Trophoblast cell (in vitro differentiated cells and primary cell): ENCODE data around the gene ADTRP.

ENCODE experiments used
- DNase-seq, 2 donors: peaks; one replicate each; pipeline ENCODE4 v3.0.0-alpha.2; 2016
- H2AFZ ChIP-seq: 2 replicates; pipeline ENCODE4 v1.6.1; 2013; ENCODE audit warnings: low read length, moderate library complexity, mild to moderate bottlenecking; ENCODE audit not compliant: insufficient read depth, poor library complexity
- H2AK5ac ChIP-seq: 2 replicates; pipeline ENCODE4 v1.6.1; 2013; ENCODE audit warnings: mild to moderate bottlenecking, low read length
- H2BK120ac ChIP-seq: 2 replicates; pipeline ENCODE4 v1.6.1; 2013; ENCODE audit warnings: low read length, mild to moderate bottlenecking, moderate library complexity; ENCODE audit not compliant: insufficient read depth, poor library complexity
- H2BK12ac ChIP-seq: 2 replicates; pipeline ENCODE4 v1.6.1; 2013; ENCODE audit warnings: mild to moderate bottlenecking, low read length, moderate library complexity
- H2BK5ac ChIP-seq: 2 replicates; pipeline ENCODE4 v1.6.1; 2013; ENCODE audit warnings: low read length, low read depth, moderate library complexity, mild to moderate bottlenecking; ENCODE audit not compliant: poor library complexity
- H3K14ac ChIP-seq: 2 replicates; pipeline ENCODE4 v1.6.1; 2013; ENCODE audit warnings: mild to moderate bottlenecking, low read length
- H3K18ac ChIP-seq: 2 replicates; pipeline ENCODE4 v1.6.1; 2013; ENCODE audit warnings: mild to moderate bottlenecking, low read length
- H3K23ac ChIP-seq: 2 replicates; pipeline ENCODE4 v1.6.1; 2013; ENCODE audit warnings: low read length
- H3K27ac ChIP-seq: 2 replicates; pipeline ENCODE4 v1.5.1; 2013; ENCODE audit warnings: low read depth, mild to moderate bottlenecking, inconsistent platforms, low read length, moderate library complexity
- H3K27me3 ChIP-seq: 2 replicates; pipeline ENCODE4 v1.6.1; 2013; ENCODE audit warnings: inconsistent platforms, mild to moderate bottlenecking, low read length, moderate library complexity; ENCODE audit not compliant: insufficient read depth
- H3K36me3 ChIP-seq, 2 experiments: 1 replicate in 1 of 2; 2 replicates in 1 of 2; pipeline ENCODE4 v1.6.1; 2013; ENCODE audit warnings: low read length in 2 of 2, mild to moderate bottlenecking in 2 of 2, moderate library complexity in 1 of 2; ENCODE audit not compliant: insufficient read depth in 2 of 2, control insufficient read depth in 1 of 2
- H3K4ac ChIP-seq: 2 replicates; pipeline ENCODE4 v1.6.1; 2013; ENCODE audit warnings: low read depth, mild to moderate bottlenecking, low read length, moderate library complexity
- H3K4me1 ChIP-seq, 2 experiments: 1 replicate in 1 of 2; 2 replicates in 1 of 2; pipeline ENCODE4 v1.6.1; 2013; ENCODE audit warnings: low read length in 2 of 2, mild to moderate bottlenecking in 2 of 2, moderate library complexity in 1 of 2; ENCODE audit not compliant: insufficient read depth in 2 of 2, control insufficient read depth in 1 of 2
- H3K4me2 ChIP-seq: 2 replicates; pipeline ENCODE4 v1.6.1; 2013; ENCODE audit warnings: inconsistent platforms, mild to moderate bottlenecking, low read length, moderate library complexity
- H3K4me3 ChIP-seq: 2 replicates; pipeline ENCODE4 v1.5.1; 2013; ENCODE audit warnings: mild to moderate bottlenecking, low read depth, low read length, inconsistent platforms
- H3K79me1 ChIP-seq: one replicate; pipeline ENCODE4 v1.6.1; 2013; ENCODE audit warnings: low read length
- H3K79me2 ChIP-seq: 2 replicates; pipeline ENCODE4 v1.6.1; 2013; ENCODE audit warnings: low read length, mild to moderate bottlenecking; ENCODE audit not compliant: control insufficient read depth, insufficient read depth, poor library complexity
- H3K9ac ChIP-seq: 2 replicates; pipeline ENCODE4 v1.6.1; 2013; ENCODE audit warnings: mild to moderate bottlenecking, low read length
- H3K9me3 ChIP-seq: 2 replicates; pipeline ENCODE4 v1.6.1; 2013; ENCODE audit warnings: low read depth, mild to moderate bottlenecking, control low read depth, inconsistent platforms, low read length; ENCODE audit not compliant: insufficient read depth
- H4K12ac ChIP-seq: 2 replicates; pipeline ENCODE4 v1.6.1; 2013; ENCODE audit warnings: low read depth, mild to moderate bottlenecking, low read length, moderate library complexity
- H4K8ac ChIP-seq: 2 replicates; pipeline ENCODE4 v1.6.1; 2013; ENCODE audit warnings: low read depth, mild to moderate bottlenecking, low read length, moderate library complexity
- H4K91ac ChIP-seq: one replicate; pipeline ENCODE4 v1.6.1; 2013; ENCODE audit warnings: low read depth, mild to moderate bottlenecking, low read length, moderate library complexity
- WGBS: extraction: QIAGEN DNeasy Blood & Tissue Kit; methylation state at CpG from one replicate; pipeline ENCODE4 v1.1.7; 2013; ENCODE audit warnings: missing lambda C conversion rate; ENCODE audit not compliant: insufficient read length, insufficient coverage; ENCODE audit errors: extremely low coverage; 5-methylcytosine and 5-hydroxymethylcytosine counted together

Gene ADTRP

DNA sequence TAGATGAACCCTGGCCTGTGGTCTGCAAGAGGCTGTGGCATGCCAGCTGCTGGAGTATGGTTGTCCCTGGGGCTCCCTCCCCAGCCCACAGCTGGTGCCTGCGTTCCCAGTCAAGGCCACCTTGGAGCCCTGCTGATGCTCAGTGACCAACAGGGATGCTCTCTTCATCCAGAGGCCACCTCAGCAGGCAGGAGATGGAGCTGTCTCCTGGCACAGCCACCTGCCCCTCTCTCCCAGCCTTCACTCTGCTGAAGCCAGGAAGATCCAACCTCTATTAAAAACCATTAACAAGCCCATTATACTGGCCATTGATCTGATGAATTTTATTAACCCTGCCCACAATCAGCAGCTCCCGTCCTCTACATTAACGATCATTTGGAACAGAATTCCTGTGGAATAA, 40.4 kb downstream of the ADTRP start:
- no peak overlapping the region for H2BK120ac ChIP-seq
- H3K4ac ChIP-seq, result no peak overlapping the region
- H3K14ac ChIP-seq, result no peak overlapping the region
- no peak overlapping the region for H3K23ac ChIP-seq
- H3K27me3 ChIP-seq, result no peaks in the 10 kb centered on the region
- H2BK12ac ChIP-seq, result no peak overlapping the region
- H4K8ac ChIP-seq, result no peak overlapping the region
- no peak overlapping the region for H3K27ac ChIP-seq
- H2AK5ac ChIP-seq, result no peak overlapping the region
- peaks cover 4% of the 10 kb centered on the region for H3K9me3 ChIP-seq
- no peak overlapping the region for H2AFZ ChIP-seq
- no peak overlapping the region for H4K12ac ChIP-seq
- H3K79me1 ChIP-seq, result no peaks in the 10 kb centered on the region
- no CpG with 5 or more reads among the region's 3 CpGs for WGBS
- no peak overlapping the region for H3K9ac ChIP-seq
- H2BK5ac ChIP-seq, result no peak overlapping the region
- H4K91ac ChIP-seq, result no peak overlapping the region
- no peaks in the 10 kb centered on the region for H3K79me2 ChIP-seq
- H3K4me1 ChIP-seq, result no peaks in the 10 kb centered on the region
- H3K4me2 ChIP-seq, result no peak overlapping the region
- H3K18ac ChIP-seq, result no peak overlapping the region
- no peak for DNase-seq
- no peak overlapping the region for H3K4me3 ChIP-seq
- no peaks in the 10 kb centered on the region for H3K36me3 ChIP-seq

DNA sequence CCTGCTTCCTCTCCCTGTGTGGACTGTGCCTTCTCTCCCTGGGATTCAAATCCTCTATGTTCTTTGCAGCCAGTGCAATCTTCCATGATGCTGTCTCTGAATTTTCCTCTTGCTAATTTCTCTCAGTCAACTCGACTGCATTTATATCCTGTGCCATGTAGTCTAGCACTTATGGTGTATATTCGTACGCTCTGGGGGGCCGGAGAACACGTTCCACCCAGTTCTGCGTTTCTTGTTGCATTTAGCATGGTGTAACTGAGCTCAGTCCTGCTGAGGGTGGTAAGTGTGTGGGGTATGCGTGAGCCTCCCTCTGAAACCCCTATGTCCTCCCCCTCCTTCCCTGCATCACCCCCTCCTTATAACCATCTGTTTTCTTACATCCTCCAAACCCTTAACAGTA, 42.0 kb downstream of the ADTRP start:
- H3K18ac ChIP-seq, result no peak overlapping the region
- H3K27ac ChIP-seq, result no peak overlapping the region
- no peak for DNase-seq
- no peak overlapping the region for H2AK5ac ChIP-seq
- H3K79me2 ChIP-seq, result no peaks in the 10 kb centered on the region
- no peak overlapping the region for H2AFZ ChIP-seq
- H3K27me3 ChIP-seq, result no peaks in the 10 kb centered on the region
- H2BK120ac ChIP-seq, result no peak overlapping the region
- no peak overlapping the region for H4K91ac ChIP-seq
- H4K12ac ChIP-seq, result no peak overlapping the region
- H3K4me2 ChIP-seq, result no peak overlapping the region
- H3K4me3 ChIP-seq, result peak overlapping the region; percentile 44
- H3K23ac ChIP-seq, result no peak overlapping the region
- WGBS, result no CpG with 5 or more reads among the region's 7 CpGs
- H3K9me3 ChIP-seq, result peaks cover 4% of the 10 kb centered on the region
- no peak overlapping the region for H3K14ac ChIP-seq
- H4K8ac ChIP-seq, result no peak overlapping the region
- H2BK12ac ChIP-seq, result no peak overlapping the region
- H3K36me3 ChIP-seq, result no peaks in the 10 kb centered on the region
- no peak overlapping the region for H3K9ac ChIP-seq
- no peaks in the 10 kb centered on the region for H3K79me1 ChIP-seq
- no peak overlapping the region for H3K4ac ChIP-seq
- no peaks in the 10 kb centered on the region for H3K4me1 ChIP-seq
- H2BK5ac ChIP-seq, result no peak overlapping the region

DNA sequence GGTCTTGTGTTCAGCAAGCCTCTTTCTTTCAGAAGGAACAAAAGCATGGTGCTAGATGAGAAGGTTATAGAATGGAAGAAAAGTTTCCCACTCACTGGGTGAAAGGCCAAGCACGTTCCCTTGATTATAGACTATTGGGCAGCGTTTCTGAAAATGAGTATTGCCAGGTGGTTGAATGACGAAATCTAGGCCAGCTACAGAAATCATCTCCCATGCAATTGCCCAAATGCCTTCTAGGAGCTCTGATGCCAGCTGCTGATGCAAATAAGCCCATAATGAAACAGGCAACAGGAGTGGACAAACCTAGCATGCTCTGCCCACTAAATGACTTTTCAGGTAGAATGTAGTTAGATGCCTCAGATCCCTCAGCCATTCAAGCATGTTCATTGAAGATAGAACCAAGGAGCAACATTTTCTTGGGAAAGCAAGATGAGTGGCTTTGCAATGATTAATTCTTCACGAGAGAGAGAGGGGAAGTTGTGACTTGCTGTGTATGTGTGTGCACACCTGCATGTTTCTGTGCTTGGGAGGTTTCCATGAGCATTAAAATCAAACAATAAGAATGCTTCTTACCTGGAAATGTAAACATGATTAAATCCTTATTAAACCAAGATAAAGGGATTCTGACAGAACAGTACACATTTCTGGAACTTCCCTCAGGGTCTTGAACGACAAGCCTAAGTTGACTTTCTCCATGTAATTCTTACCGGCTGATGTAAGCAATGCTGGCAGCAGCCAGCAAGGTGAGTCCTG, 43.6 kb downstream of the ADTRP start:
- no peak overlapping the region for H4K91ac ChIP-seq
- H2AFZ ChIP-seq, result no peak overlapping the region
- no peaks in the 10 kb centered on the region for H3K36me3 ChIP-seq
- no peak overlapping the region for H4K8ac ChIP-seq
- H3K79me1 ChIP-seq, result no peaks in the 10 kb centered on the region
- H3K14ac ChIP-seq, result no peak overlapping the region
- no peak overlapping the region for H2BK12ac ChIP-seq
- H2BK5ac ChIP-seq, result no peak overlapping the region
- no peak overlapping the region for H3K27ac ChIP-seq
- no peak overlapping the region for H3K18ac ChIP-seq
- no peak overlapping the region for H3K23ac ChIP-seq
- no peaks in the 10 kb centered on the region for H3K27me3 ChIP-seq
- no peak overlapping the region for H3K4me2 ChIP-seq
- H3K79me2 ChIP-seq, result no peaks in the 10 kb centered on the region
- no peak overlapping the region for H2AK5ac ChIP-seq
- H3K4me3 ChIP-seq, result no peak overlapping the region
- H4K12ac ChIP-seq, result no peak overlapping the region
- DNase-seq, result peak in 1 of 2 donors; percentile 16
- H2BK120ac ChIP-seq, result no peak overlapping the region
- no peak overlapping the region for H3K4ac ChIP-seq
- H3K4me1 ChIP-seq, result no peaks in the 10 kb centered on the region
- H3K9me3 ChIP-seq, result peaks cover 4% of the 10 kb centered on the region
- no CpG with 5 or more reads among the region's 6 CpGs for WGBS
- no peak overlapping the region for H3K9ac ChIP-seq

DNA sequence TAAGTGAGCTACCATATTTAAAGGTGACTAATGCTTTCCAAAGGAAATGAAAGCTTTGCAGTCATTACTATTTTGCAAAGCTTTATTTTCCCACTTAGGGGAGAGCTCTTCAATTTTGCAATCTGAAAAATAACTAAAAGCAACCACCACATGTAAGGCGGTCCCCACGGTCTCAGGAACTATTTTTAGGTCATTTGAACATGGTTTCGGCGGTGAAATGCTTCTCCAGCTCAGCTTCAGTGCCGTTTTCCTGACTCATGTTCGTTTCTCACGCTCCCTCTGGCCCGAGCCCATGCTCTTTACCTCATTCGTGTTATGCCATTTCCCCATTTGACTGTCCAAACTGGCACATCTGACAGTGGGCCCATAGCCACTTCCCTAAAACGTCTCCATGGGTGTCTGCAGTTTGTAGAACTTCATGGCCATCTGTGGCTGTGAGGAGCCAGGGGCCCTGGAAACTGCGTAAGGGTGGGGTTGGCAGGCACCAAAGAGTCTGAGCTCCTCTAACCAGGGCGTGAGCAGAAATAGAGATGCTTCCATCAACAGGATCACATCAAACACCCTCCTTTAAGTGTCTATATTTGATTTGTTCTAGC, 46.5 kb downstream of the ADTRP start:
- H3K9me3 ChIP-seq, result peaks cover 4% of the 10 kb centered on the region
- H3K4me3 ChIP-seq, result no peak overlapping the region
- no peaks in the 10 kb centered on the region for H3K79me1 ChIP-seq
- no peak overlapping the region for H2BK120ac ChIP-seq
- H3K14ac ChIP-seq, result no peak overlapping the region
- no peak overlapping the region for H3K4ac ChIP-seq
- no CpG with 5 or more reads among the region's 12 CpGs for WGBS
- H2BK5ac ChIP-seq, result no peak overlapping the region
- H3K4me2 ChIP-seq, result no peak overlapping the region
- H2AFZ ChIP-seq, result no peak overlapping the region
- H3K23ac ChIP-seq, result no peak overlapping the region
- H3K27ac ChIP-seq, result no peak overlapping the region
- no peaks in the 10 kb centered on the region for H3K79me2 ChIP-seq
- H4K91ac ChIP-seq, result no peak overlapping the region
- no peaks in the 10 kb centered on the region for H3K27me3 ChIP-seq
- H2AK5ac ChIP-seq, result no peak overlapping the region
- H3K4me1 ChIP-seq, result no peaks in the 10 kb centered on the region
- H3K18ac ChIP-seq, result no peak overlapping the region
- DNase-seq, result peak; percentile 46 to 54
- no peak overlapping the region for H4K8ac ChIP-seq
- H3K36me3 ChIP-seq, result no peaks in the 10 kb centered on the region
- no peak overlapping the region for H3K9ac ChIP-seq
- no peak overlapping the region for H4K12ac ChIP-seq
- no peak overlapping the region for H2BK12ac ChIP-seq
